Right lobe of liver (tissue), 4 donors: Measurements from ENCODE around the gene PRM3.

Source experiments
- POLR2A ChIP-seq: fragments of 450-650 bp; IDR thresholded peaks from one replicate; pipeline ENCODE4 v1.6.1; 2017; ENCODE audit warnings: antibody characterized with exemption, mild to moderate bottlenecking
- TF ChIP-seq, protein P1 (sequence below), 4 donors: fragments of 200-600 bp in 3 of 4; fragments of 450-650 bp in 1 of 4; IDR thresholded peaks; one replicate each; pipeline versions ENCODE4 v1.5.1 to v1.8.0; 2016 to 2022; ENCODE audit warnings: antibody characterized with exemption in 4 of 4, mild to moderate bottlenecking in 2 of 4
- donor health status: DM: no; HTN: no; CAD: no.
- donor health status: DM: no; HTN: no; CAD: no.
- donor health status: DM: no; HTN: yes; CAD: no.

DNA sequence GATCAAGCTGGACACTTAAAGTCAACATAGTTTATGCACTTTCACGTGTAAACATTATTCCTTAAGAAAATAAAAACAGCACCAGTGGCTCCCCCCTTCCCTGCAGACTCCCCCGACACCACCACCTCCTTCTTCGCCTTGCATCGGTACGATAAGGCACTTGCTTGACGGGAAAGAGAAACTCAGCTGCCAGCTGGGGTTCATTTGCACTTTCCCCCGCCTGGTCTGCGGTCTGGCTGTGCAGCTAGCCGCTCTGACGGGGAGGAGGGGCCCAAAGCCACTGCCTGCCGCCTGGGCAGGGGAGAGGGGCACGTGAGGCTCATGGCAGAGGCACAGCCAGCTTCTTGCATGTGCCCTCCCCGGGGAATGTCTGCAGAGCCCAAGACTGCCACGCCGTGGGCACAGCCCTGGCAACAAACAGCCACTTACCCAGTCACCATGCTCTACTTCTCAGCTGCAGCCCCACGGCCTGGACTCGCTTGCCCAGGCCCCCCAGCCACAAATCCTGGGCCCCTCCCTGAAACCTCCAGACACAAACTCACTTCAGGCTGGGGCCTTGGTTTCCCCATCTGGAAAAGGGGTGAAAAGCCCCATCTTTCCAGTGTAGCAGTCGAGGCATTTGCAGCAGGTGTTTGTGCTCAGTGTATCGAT lies 24.2 kb upstream of the PRM3 start:
- TF ChIP-seq, protein P1, sequence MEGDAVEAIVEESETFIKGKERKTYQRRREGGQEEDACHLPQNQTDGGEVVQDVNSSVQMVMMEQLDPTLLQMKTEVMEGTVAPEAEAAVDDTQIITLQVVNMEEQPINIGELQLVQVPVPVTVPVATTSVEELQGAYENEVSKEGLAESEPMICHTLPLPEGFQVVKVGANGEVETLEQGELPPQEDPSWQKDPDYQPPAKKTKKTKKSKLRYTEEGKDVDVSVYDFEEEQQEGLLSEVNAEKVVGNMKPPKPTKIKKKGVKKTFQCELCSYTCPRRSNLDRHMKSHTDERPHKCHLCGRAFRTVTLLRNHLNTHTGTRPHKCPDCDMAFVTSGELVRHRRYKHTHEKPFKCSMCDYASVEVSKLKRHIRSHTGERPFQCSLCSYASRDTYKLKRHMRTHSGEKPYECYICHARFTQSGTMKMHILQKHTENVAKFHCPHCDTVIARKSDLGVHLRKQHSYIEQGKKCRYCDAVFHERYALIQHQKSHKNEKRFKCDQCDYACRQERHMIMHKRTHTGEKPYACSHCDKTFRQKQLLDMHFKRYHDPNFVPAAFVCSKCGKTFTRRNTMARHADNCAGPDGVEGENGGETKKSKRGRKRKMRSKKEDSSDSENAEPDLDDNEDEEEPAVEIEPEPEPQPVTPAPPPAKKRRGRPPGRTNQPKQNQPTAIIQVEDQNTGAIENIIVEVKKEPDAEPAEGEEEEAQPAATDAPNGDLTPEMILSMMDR (IDR thresholded peaks at IDR 0.05), result peak in 1 of 4 donors; percentile 32
- no peak for TF ChIP-seq POLR2A
